HEK293 (cell line): ENCODE measurements around the gene S100G.

Experiments used
- CTCF ChIA-PET: fragments of 350-600 bp; formaldehyde crosslinking; extraction: SDS; loops from one replicate; lab custom pipeline; 2021; ENCODE audit warnings: antibody characterized with exemption; lab: Yijun Ruan, JAX
- POLR2A ChIA-PET: fragments of 300-600 bp; formaldehyde crosslinking; extraction: SDS; loops from one replicate; lab custom pipeline; 2020; ENCODE audit warnings: antibody characterized with exemption, inconsistent platforms; lab: Yijun Ruan, JAX
- H3K27ac ChIP-seq: fragments of 200-500 bp; sonication (Bioruptor generic); 2 replicates; pipeline ENCODE4 v1.5.1; 2014; ENCODE audit warnings: low read depth, low read length, control low read depth, inconsistent platforms; ENCODE audit errors: extremely low read depth
- H3K36me3 ChIP-seq, 2 experiments: fragments of 200-500 bp in 1 of 2; sonication (Bioruptor generic) in 1 of 2; 1 replicate in 1 of 2; 2 replicates in 1 of 2; pipeline ENCODE4 v1.5.1; 2014 to 2017; ENCODE audit warnings: inconsistent platforms in 2 of 2, low read length in 2 of 2; ENCODE audit not compliant: control insufficient read depth in 2 of 2, insufficient read depth in 1 of 2
- H3K4me1 ChIP-seq: fragments of 200-500 bp; sonication (Bioruptor generic); 2 replicates; pipeline ENCODE4 v1.5.1; 2014; ENCODE audit warnings: mild to moderate bottlenecking, low read length, inconsistent platforms; ENCODE audit not compliant: control insufficient read depth, insufficient read depth
- H3K4me3 ChIP-seq: 2 replicates; pipeline ENCODE4 v1.5.1; 2011; ENCODE audit warnings: low read depth, mild to moderate bottlenecking, control low read depth, low read length, moderate library complexity
- H3K9me3 ChIP-seq: fragments of 200-500 bp; sonication (Bioruptor generic); 2 replicates; pipeline ENCODE4 v1.5.1; 2014; ENCODE audit warnings: low read depth, low read length, inconsistent platforms; ENCODE audit not compliant: control insufficient read depth, insufficient read depth
- BCL11A ChIP-seq: fragments of 450-650 bp; formaldehyde crosslinking; IDR thresholded peaks from 2 replicates; pipeline ENCODE4 v1.5.1; 2016; ENCODE audit warnings: low read depth, missing biosample characterization, missing genetic modification characterization
- HOXC10 ChIP-seq: sonication (generic); formaldehyde crosslinking; IDR thresholded peaks from 2 replicates; pipeline ENCODE4 v1.8.1; 2023; ENCODE audit warnings: mild to moderate bottlenecking, missing genetic modification reagents
- KLF10 ChIP-seq: fragments of 450-650 bp; IDR thresholded peaks from 2 replicates; pipeline ENCODE4 v1.5.1; 2018; ENCODE audit warnings: missing biosample characterization, mild to moderate bottlenecking, missing genetic modification characterization
- SCRT1 ChIP-seq: fragments of 450-650 bp; formaldehyde crosslinking; IDR thresholded peaks from 2 replicates; pipeline ENCODE4 v1.5.1; 2016; ENCODE audit warnings: missing biosample characterization, missing genetic modification characterization, borderline replicate concordance
- ZIC2 ChIP-seq: fragments of 450-650 bp; formaldehyde crosslinking; IDR thresholded peaks from 2 replicates; pipeline ENCODE4 v1.5.1; 2016; ENCODE audit warnings: missing biosample characterization, missing genetic modification characterization
- ZNF350 ChIP-seq: fragments of 450-650 bp; formaldehyde crosslinking; IDR thresholded peaks from 2 replicates; pipeline ENCODE4 v1.5.0; 2017; ENCODE audit warnings: missing biosample characterization, mild to moderate bottlenecking, missing genetic modification characterization
- ZNF354C ChIP-seq: fragments of 450-650 bp; formaldehyde crosslinking; IDR thresholded peaks from 2 replicates; pipeline ENCODE4 v1.5.1; 2016; ENCODE audit warnings: missing biosample characterization, missing genetic modification characterization, low read depth, borderline replicate concordance
- ZNF404 ChIP-seq: fragments of 450-650 bp; formaldehyde crosslinking; IDR thresholded peaks from 2 replicates; pipeline ENCODE4 v1.5.1; 2017; ENCODE audit warnings: missing biosample characterization, missing genetic modification characterization
- ZNF530 ChIP-seq: fragments of 450-650 bp; formaldehyde crosslinking; IDR thresholded peaks from 2 replicates; pipeline ENCODE4 v1.5.1; 2016; ENCODE audit warnings: low read depth, missing biosample characterization, missing genetic modification characterization
- ZNF544 ChIP-seq: fragments of 450-650 bp; formaldehyde crosslinking; IDR thresholded peaks from 2 replicates; pipeline ENCODE4 v1.5.0; 2017; ENCODE audit warnings: missing biosample characterization, missing genetic modification characterization
- ZSCAN16 ChIP-seq: fragments of 450-650 bp; formaldehyde crosslinking; IDR thresholded peaks from 2 replicates; pipeline ENCODE4 v1.5.1; 2016; ENCODE audit warnings: missing biosample characterization, missing genetic modification characterization
- TF ChIP-seq, protein P1 (sequence below): fragments of 450-650 bp; formaldehyde crosslinking; IDR thresholded peaks from 2 replicates; pipeline ENCODE4 v1.5.1; 2017; ENCODE audit warnings: missing biosample characterization, missing genetic modification characterization
- TF ChIP-seq, protein P2 (sequence below): fragments of 450-650 bp; IDR thresholded peaks from 2 replicates; pipeline ENCODE4 v1.5.1; 2018; ENCODE audit warnings: missing biosample characterization, mild to moderate bottlenecking, missing genetic modification characterization
- TF ChIP-seq, protein P3 (sequence below): fragments of 450-650 bp; formaldehyde crosslinking; IDR thresholded peaks from 2 replicates; pipeline ENCODE4 v1.5.1; 2016; ENCODE audit warnings: missing biosample characterization, missing genetic modification characterization
- TF ChIP-seq, protein P4 (sequence below): fragments of 450-650 bp; formaldehyde crosslinking; IDR thresholded peaks from 2 replicates; pipeline ENCODE4 v1.5.1; 2016; ENCODE audit warnings: missing biosample characterization, missing genetic modification characterization
- TF ChIP-seq, protein P5 (sequence below): fragments of 450-650 bp; formaldehyde crosslinking; IDR thresholded peaks from 2 replicates; pipeline ENCODE4 v1.5.1; 2016; ENCODE audit warnings: missing biosample characterization, missing genetic modification characterization

S100G gene

DNA sequence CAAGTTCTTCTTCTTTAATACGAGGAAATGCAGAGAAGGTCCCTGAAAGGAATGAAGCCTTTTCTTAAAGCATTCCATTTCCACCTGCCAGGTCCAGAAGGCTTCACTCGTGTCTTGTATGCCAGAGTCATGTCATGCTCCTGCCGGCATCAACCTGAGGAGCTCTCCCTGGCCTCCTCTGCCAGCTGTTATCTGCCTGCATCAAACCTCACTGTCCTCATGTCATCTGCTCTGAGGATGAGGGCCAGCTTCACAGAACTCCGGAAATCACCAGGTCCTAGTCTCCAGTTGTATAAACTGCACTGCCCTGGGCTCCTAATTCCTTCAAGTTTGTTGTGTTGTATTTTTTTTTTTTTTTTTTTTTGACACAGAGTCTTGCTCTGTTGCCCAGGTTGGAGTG lies 20.0 kb upstream of the S100G start (continued):
- TF ChIP-seq, protein P1, sequence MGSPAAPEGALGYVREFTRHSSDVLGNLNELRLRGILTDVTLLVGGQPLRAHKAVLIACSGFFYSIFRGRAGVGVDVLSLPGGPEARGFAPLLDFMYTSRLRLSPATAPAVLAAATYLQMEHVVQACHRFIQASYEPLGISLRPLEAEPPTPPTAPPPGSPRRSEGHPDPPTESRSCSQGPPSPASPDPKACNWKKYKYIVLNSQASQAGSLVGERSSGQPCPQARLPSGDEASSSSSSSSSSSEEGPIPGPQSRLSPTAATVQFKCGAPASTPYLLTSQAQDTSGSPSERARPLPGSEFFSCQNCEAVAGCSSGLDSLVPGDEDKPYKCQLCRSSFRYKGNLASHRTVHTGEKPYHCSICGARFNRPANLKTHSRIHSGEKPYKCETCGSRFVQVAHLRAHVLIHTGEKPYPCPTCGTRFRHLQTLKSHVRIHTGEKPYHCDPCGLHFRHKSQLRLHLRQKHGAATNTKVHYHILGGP (tag by site-specific recombination), result no peak

DNA sequence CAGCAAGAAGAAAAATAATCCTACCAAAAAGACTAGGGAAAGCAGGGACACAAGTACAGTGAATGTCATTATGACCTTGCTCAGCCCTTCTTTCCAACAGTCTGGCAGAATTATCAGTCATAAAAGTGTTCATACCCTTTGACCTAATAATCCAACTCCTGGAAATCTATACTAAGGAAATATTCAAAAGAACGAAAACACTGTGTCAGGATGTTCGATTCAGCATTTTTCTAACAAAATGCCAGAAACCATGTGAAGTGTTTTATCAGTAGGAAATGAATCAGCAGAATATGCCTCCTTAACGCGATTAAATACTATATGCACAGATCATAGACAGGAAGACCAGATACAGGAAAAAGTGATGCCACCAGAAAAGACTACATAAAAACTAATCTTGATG lies 16.2 kb upstream of the S100G start:
- Histone ChIP-seq H3K36me3 (peaks cover 0 to 3% of the 10 kb centered on the region in 2 experiments; a peak in 2 of 3 replicates), H3K27ac (no peak overlapping the region), H3K4me3 (no peak overlapping the region), H3K4me1 (no peaks in the 10 kb centered on the region), H3K9me3 (no peaks in the 10 kb centered on the region)
- no peak for TF ChIP-seq ZSCAN16 (tag by site-specific recombination)
- TF ChIP-seq, protein P2, sequence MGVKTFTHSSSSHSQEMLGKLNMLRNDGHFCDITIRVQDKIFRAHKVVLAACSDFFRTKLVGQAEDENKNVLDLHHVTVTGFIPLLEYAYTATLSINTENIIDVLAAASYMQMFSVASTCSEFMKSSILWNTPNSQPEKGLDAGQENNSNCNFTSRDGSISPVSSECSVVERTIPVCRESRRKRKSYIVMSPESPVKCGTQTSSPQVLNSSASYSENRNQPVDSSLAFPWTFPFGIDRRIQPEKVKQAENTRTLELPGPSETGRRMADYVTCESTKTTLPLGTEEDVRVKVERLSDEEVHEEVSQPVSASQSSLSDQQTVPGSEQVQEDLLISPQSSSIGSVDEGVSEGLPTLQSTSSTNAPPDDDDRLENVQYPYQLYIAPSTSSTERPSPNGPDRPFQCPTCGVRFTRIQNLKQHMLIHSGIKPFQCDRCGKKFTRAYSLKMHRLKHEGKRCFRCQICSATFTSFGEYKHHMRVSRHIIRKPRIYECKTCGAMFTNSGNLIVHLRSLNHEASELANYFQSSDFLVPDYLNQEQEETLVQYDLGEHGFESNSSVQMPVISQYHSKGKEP, result no peak
- TF ChIP-seq, protein P3, sequence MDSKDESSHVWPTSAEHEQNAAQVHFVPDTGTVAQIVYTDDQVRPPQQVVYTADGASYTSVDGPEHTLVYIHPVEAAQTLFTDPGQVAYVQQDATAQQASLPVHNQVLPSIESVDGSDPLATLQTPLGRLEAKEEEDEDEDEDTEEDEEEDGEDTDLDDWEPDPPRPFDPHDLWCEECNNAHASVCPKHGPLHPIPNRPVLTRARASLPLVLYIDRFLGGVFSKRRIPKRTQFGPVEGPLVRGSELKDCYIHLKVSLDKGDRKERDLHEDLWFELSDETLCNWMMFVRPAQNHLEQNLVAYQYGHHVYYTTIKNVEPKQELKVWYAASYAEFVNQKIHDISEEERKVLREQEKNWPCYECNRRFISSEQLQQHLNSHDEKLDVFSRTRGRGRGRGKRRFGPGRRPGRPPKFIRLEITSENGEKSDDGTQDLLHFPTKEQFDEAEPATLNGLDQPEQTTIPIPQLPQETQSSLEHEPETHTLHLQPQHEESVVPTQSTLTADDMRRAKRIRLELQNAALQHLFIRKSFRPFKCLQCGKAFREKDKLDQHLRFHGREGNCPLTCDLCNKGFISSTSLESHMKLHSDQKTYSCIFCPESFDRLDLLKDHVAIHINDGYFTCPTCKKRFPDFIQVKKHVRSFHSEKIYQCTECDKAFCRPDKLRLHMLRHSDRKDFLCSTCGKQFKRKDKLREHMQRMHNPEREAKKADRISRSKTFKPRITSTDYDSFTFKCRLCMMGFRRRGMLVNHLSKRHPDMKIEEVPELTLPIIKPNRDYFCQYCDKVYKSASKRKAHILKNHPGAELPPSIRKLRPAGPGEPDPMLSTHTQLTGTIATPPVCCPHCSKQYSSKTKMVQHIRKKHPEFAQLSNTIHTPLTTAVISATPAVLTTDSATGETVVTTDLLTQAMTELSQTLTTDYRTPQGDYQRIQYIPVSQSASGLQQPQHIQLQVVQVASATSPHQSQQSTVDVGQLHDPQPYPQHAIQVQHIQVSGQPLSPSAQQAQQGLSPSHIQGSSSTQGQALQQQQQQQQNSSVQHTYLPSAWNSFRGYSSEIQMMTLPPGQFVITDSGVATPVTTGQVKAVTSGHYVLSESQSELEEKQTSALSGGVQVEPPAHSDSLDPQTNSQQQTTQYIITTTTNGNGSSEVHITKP (tag by site-specific recombination), result no peak
- no peak for TF ChIP-seq KLF10
- TF ChIP-seq ZNF350, result no peak
- TF ChIP-seq ZNF354C, result no peak
- no peak for TF ChIP-seq HOXC10 (CRISPR knock-in tag)
- TF ChIP-seq ZIC2 (tag by site-specific recombination), result no peak
- no peak for TF ChIP-seq ZNF530
- TF ChIP-seq ZNF544 (tag by site-specific recombination), result no peak
- no peak for TF ChIP-seq ZNF404 (tag by site-specific recombination)
- TF ChIP-seq, protein P4, sequence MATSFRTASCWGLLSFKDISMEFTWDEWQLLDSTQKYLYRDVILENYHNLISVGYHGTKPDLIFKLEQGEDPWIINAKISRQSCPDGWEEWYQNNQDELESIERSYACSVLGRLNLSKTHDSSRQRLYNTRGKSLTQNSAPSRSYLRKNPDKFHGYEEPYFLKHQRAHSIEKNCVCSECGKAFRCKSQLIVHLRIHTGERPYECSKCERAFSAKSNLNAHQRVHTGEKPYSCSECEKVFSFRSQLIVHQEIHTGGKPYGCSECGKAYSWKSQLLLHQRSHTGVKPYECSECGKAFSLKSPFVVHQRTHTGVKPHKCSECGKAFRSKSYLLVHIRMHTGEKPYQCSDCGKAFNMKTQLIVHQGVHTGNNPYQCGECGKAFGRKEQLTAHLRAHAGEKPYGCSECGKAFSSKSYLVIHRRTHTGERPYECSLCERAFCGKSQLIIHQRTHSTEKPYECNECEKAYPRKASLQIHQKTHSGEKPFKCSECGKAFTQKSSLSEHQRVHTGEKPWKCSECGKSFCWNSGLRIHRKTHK, result no peak
- no peak for TF ChIP-seq SCRT1 (tag by site-specific recombination)
- TF ChIP-seq, protein P5, sequence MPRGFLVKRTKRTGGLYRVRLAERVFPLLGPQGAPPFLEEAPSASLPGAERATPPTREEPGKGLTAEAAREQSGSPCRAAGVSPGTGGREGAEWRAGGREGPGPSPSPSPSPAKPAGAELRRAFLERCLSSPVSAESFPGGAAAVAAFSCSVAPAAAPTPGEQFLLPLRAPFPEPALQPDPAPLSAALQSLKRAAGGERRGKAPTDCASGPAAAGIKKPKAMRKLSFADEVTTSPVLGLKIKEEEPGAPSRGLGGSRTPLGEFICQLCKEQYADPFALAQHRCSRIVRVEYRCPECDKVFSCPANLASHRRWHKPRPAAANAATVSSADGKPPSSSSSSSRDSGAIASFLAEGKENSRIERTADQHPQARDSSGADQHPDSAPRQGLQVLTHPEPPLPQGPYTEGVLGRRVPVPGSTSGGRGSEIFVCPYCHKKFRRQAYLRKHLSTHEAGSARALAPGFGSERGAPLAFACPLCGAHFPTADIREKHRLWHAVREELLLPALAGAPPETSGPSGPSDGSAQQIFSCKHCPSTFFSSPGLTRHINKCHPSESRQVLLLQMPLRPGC, result no peak
- no peak for TF ChIP-seq BCL11A (tag by site-specific recombination)
- ChIA-PET CTCF (no interaction called here), POLR2A (no interaction called here)
